ENCODE measurements around the gene CTDP1. TPM values are rescaled to one million over a fixed set of nuclear protein-coding genes. Genes with fewer than 3 reads are reported as not detected.

The CTDP1 gene
- total RNA-seq, 4 donors from 2014 or later, result 16.7 to 25.3 (median 21.6) TPM

- no peak for ATAC-seq
- Histone ChIP-seq H3K27ac (no peak overlapping the region), H3K4me1 (no peaks in the 10 kb centered on the region), H3K9me3 (peaks cover 0 to 41% (median 0%) of the 10 kb centered on the region in 3 donors), H3K4me3 (no peak overlapping the region), H3K27me3 (no peaks in the 10 kb centered on the region), H3K36me3 (peaks cover 0 to 37% of the 10 kb centered on the region in 2 donors)
- no peak for TF ChIP-seq CTCF (IDR thresholded peaks at IDR 0.05)
- WGBS, 2 donors (ENCODE audit: low coverage in 1 of 2), result 92 to 98% methylated on average over 10 to 11 of the region's 11 CpGs
Measured at GRCh38 chr18:79756826-79757225, 77.2 kb downstream of the CTDP1 start.

- Histone ChIP-seq H3K4me3 (no peak overlapping the region), H3K4me1 (no peaks in the 10 kb centered on the region), H3K27ac (no peak overlapping the region), H3K36me3 (peaks cover 0 to 10% of the 10 kb centered on the region in 2 donors), H3K27me3 (no peaks in the 10 kb centered on the region), H3K9me3 (peaks cover 0 to 49% (median 0%) of the 10 kb centered on the region in 3 donors)
- TF ChIP-seq CTCF (IDR thresholded peaks at IDR 0.05), result no peak
- TF ChIP-seq POLR2AphosphoS5 (IDR thresholded peaks at IDR 0.05), result no peak
- TF ChIP-seq EP300 (IDR thresholded peaks at IDR 0.05), result no peak
- no peak for TF ChIP-seq POLR2A (IDR thresholded peaks at IDR 0.05)
- ATAC-seq, result no peak
- WGBS, 2 donors (ENCODE audit: low coverage in 1 of 2), result 0 to 14% methylated on average over 1 of the region's 1 CpG
Measured at GRCh38 chr18:79760348-79760747, 80.7 kb downstream of the CTDP1 start.

GRCh38 chr18:79760881-79761280 lies 81.3 kb downstream of the CTDP1 start:
- no peak overlapping the region for H3K4me3 ChIP-seq
- TF ChIP-seq CTCF (IDR thresholded peaks at IDR 0.05) (no peak), EP300 (IDR thresholded peaks at IDR 0.05) (no peak), POLR2AphosphoS5 (IDR thresholded peaks at IDR 0.05) (no peak), POLR2A (IDR thresholded peaks at IDR 0.05) (no peak)
- no peak for ATAC-seq
- H3K27ac ChIP-seq, result no peak overlapping the region
- peaks cover 0 to 47% (median 0%) of the 10 kb centered on the region in 3 donors for H3K9me3 ChIP-seq
- H3K27me3 ChIP-seq, result peaks cover 5% of the 10 kb centered on the region
- no peaks in the 10 kb centered on the region for H3K4me1 ChIP-seq
- 100% methylated on average over 1 of the region's 1 CpG; no CpG with 5 or more reads in 1 of the 2 donors for WGBS, 2 donors (ENCODE audit: low coverage in 1 of 2)
- H3K36me3 ChIP-seq, result peaks cover 0 to 5% of the 10 kb centered on the region in 2 donors

GRCh38 chr18:79763407-79763806 lies 83.8 kb downstream of the CTDP1 start:
- peaks cover 0 to 57% (median 0%) of the 10 kb centered on the region in 3 donors for H3K9me3 ChIP-seq
- H3K4me1 ChIP-seq, result no peaks in the 10 kb centered on the region
- H3K36me3 ChIP-seq, result no peaks in the 10 kb centered on the region
- peaks cover 18% of the 10 kb centered on the region for H3K27me3 ChIP-seq
- no peak overlapping the region for H3K4me3 ChIP-seq
- TF ChIP-seq CTCF (IDR thresholded peaks at IDR 0.05) (no peak), EP300 (IDR thresholded peaks at IDR 0.05) (no peak), POLR2A (IDR thresholded peaks at IDR 0.05) (no peak), POLR2AphosphoS5 (IDR thresholded peaks at IDR 0.05) (no peak)
- H3K27ac ChIP-seq, result no peak overlapping the region
- ATAC-seq, result no peak

GRCh38 chr18:79764131-79764530 lies 84.5 kb downstream of the CTDP1 start:
- no peak for ATAC-seq
- H3K4me3 ChIP-seq, result no peak overlapping the region
- peaks cover 0 to 56% (median 0%) of the 10 kb centered on the region in 3 donors for H3K9me3 ChIP-seq
- H3K27me3 ChIP-seq, result peaks cover 18% of the 10 kb centered on the region
- no peak overlapping the region for H3K27ac ChIP-seq
- H3K36me3 ChIP-seq, result no peaks in the 10 kb centered on the region
- no peaks in the 10 kb centered on the region for H3K4me1 ChIP-seq
- 80% methylated on average over 2 of the region's 6 CpGs; no CpG with 5 or more reads in 1 of the 2 donors for WGBS, 2 donors (ENCODE audit: low coverage in 1 of 2)
- TF ChIP-seq POLR2AphosphoS5 (IDR thresholded peaks at IDR 0.05) (no peak), POLR2A (IDR thresholded peaks at IDR 0.05) (no peak), CTCF (IDR thresholded peaks at IDR 0.05) (no peak), EP300 (IDR thresholded peaks at IDR 0.05) (no peak)

Data from gastroesophageal sphincter (tissue), 4 donors.